Muscle layer of duodenum (tissue), 2 donors: Measurements from ENCODE around the gene SPAG16.
A peak's percentile ranks its signal among the peaks of the same experiment; 100 is the strongest.

ENCODE experiments used
- H3K27ac ChIP-seq: one replicate; pipeline ENCODE4 v1.7.0; 2013; ENCODE audit warnings: mild to moderate bottlenecking, low read length
- H3K27me3 ChIP-seq: one replicate; pipeline ENCODE4 v1.7.0; 2013; ENCODE audit warnings: low read depth, mild to moderate bottlenecking, control low read depth, low read length
- H3K36me3 ChIP-seq, 2 donors: one replicate each; pipeline ENCODE4 v1.7.0; 2013; ENCODE audit warnings: low read length in 2 of 2, control low read depth in 1 of 2, mild to moderate bottlenecking in 1 of 2; ENCODE audit not compliant: insufficient read depth in 2 of 2, control insufficient read depth in 1 of 2
- H3K4me1 ChIP-seq, 2 donors: one replicate each; pipeline ENCODE4 v1.7.0; 2013; ENCODE audit warnings: low read length in 2 of 2, mild to moderate bottlenecking in 2 of 2, control low read depth in 1 of 2, moderate library complexity in 1 of 2; ENCODE audit not compliant: insufficient read depth in 2 of 2, control insufficient read depth in 1 of 2
- H3K4me3 ChIP-seq, 2 donors: one replicate each; pipeline ENCODE4 v1.7.0; 2013; ENCODE audit warnings: low read length in 2 of 2, low read depth in 1 of 2, mild to moderate bottlenecking in 1 of 2
- H3K9me3 ChIP-seq, 2 donors: one replicate each; pipeline ENCODE4 v1.7.0; 2013; ENCODE audit warnings: low read length in 2 of 2, control low read depth in 1 of 2, mild to moderate bottlenecking in 1 of 2; ENCODE audit not compliant: control insufficient read depth in 1 of 2
- donor health status: healthy.

Gene SPAG16

DNA sequence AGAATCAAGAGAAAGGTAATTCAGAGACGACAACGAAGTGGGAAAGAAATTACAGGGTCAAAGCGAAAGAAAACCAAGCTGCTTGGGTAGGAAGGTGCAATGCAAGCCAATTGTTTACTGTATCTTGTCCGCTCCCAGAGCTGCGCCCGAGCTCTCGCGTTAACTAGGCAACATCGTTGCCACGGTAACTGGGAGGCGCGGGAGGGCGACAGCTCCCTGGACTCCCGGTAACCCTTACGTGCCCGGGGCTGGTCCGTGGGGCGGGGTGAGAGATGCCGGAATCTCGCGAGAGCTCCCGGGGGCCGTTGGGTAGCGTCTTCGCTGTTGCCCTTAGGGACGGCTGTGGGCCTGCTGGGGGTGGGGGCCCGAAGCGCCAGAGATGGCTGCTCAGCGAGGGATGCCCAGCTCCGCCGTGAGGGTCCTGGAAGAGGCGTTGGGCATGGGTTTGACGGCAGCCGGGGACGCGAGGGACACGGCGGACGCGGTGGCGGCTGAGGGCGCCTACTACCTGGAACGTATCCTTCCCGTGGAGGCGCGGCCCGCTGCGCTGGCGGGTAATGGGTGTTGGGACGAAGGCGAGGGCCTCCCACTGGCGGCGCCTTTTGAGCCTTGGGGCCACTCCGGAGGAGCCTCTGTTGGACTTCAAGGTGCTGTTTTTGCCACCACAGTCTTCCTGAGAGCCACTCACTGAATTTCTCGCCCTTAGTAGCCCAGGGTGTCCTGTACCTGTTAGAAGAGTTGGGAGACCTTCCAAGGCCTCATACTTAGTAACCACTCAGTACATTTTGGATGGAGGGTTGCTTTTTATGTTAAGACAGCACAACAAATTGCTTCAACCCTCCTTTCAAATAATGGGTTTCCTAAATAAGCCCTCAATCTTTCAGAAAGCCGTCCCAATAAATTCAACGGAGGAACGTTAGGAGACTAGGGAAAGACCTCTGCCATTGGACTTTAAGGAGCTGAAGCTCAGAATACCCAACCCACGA, at the start of gene SPAG16:
TSS of gene SPAG16 (plus strand) at position 360 of the 986 bp plus-strand sequence.
- peaks cover 0 to 15% of the 10 kb centered on the region in 2 donors for H3K4me1 ChIP-seq
- no peaks in the 10 kb centered on the region for H3K9me3 ChIP-seq
- H3K36me3 ChIP-seq = no peaks in the 10 kb centered on the region
- H3K27ac ChIP-seq = peak within 1 kb of the TSS; percentile 74
- H3K4me3 ChIP-seq = peak within 1 kb of the TSS; percentile 86 to 96
- no peaks in the 10 kb centered on the region for H3K27me3 ChIP-seq

DNA sequence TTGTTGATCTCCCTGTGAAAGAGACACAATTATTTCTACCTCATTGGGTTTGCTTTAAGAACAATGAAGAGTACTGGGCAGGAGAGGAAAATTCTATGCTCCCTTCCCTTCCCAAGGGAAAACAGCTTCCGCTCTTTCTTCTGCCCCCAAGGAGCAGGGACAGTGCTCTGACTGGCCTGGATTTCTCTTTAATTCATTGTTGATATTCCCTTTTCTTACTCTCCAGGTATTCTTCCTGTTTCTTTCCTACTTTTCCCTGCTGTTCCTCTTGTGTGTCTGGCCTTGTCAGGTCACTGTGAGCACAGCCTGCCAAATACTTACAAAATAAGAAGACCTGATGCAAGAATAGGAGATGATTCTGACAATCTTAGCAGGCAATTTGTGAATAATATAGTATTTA, 49.6 kb upstream of the SPAG16 start:
- Histone ChIP-seq H3K9me3 (no peaks in the 10 kb centered on the region), H3K27ac (no peak overlapping the region), H3K27me3 (no peaks in the 10 kb centered on the region), H3K4me3 (no peak overlapping the region), H3K4me1 (no peaks in the 10 kb centered on the region), H3K36me3 (no peaks in the 10 kb centered on the region)

DNA sequence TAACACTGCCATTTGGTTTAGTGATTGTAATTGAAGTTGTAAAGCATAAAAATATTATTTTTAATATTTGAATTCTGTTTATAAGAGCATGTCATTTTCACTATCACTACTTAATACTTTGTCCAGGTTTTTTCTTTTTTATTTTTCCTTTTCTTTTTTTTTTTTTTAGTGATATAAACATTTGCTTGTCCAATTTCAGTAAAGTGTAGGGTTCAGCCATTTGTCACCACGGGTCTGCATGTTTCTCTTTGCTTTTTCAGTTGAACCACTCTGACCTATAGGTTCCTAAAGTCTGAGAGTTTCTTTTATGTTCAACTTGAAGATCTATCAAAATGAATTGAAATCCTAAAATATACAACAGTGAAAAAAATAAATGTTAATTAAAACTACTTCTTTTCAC, 48.5 kb upstream of the SPAG16 start:
- Histone ChIP-seq H3K9me3 (no peaks in the 10 kb centered on the region), H3K4me1 (no peaks in the 10 kb centered on the region), H3K27me3 (no peaks in the 10 kb centered on the region), H3K36me3 (no peaks in the 10 kb centered on the region), H3K4me3 (no peak overlapping the region), H3K27ac (no peak overlapping the region)

DNA sequence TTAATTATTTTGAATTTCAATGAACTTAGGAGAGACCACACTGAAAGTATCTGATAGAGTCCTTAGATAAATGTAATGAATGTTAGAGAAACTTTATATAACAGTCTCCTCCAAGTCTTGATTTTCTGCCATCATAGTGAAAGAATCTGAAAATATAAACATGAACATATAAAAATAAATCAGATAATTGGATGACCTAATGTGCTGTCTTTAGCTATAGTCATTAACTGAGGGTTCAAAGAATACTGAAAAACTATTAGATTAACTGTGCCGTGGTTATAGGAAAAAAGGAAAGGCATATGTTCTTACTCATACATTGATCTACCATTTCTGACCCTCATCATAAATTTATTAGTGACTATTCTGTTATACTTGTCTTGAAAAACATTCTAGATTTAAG, 47.0 kb upstream of the SPAG16 start:
- Histone ChIP-seq H3K9me3 (no peaks in the 10 kb centered on the region), H3K27ac (no peak overlapping the region), H3K4me1 (no peaks in the 10 kb centered on the region), H3K4me3 (no peak overlapping the region), H3K27me3 (no peaks in the 10 kb centered on the region), H3K36me3 (no peaks in the 10 kb centered on the region)

DNA sequence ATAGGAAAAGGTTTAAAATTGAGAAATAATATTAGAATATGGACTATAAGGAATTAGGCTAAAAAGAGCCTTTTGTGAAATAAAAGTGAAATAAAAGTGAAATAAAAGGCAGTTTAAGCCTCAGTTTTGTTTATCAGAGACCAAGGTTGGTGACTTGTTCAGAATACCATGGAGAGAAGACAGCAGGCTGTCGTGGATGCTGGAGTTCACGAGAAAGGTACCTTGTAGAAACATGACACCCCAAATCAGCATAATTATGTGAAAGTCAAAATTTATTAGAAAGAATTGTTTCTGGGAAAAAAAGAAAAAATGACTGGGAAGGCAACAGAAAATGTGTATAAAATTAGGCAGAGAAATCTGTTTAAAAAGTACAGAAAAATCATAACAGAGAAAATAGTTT, 46.5 kb upstream of the SPAG16 start:
- Histone ChIP-seq H3K4me3 (no peak overlapping the region), H3K27me3 (no peaks in the 10 kb centered on the region), H3K36me3 (no peaks in the 10 kb centered on the region), H3K4me1 (no peaks in the 10 kb centered on the region), H3K9me3 (no peaks in the 10 kb centered on the region), H3K27ac (no peak overlapping the region)

DNA sequence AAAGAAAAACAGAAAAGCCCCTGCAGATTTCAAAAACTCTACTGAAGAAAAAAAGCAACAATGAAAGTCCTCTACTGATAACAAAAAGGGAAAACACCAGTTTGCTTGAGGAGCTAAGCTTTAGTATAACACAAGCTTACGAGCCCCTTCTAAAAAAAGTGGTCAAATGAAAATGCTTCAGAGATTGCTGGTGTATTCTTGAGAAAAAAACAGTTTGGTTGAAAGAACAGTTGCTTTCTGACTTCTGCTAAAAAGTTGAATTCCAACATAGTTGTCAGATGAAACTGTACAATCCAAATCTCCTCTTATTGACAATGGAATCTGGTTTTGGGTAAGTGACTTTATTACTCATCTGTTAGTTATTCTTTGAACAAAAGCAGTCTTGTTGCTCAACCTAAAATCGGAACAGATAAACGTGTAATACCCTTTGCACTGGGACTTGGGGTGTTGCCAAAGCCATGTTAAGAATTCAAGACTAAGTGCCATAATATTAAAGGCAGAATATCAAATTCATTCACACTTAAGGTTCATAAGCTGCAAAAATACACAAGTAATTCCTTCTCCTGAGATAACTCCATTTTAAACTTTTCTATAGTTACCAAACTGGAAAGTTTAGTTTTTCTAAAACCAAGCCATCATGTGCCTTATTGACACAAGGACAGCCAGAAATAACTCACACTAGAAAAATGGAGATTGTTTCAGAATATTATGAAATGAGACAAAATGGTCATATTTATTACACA, 45.3 kb upstream of the SPAG16 start:
- Histone ChIP-seq H3K4me1 (no peaks in the 10 kb centered on the region), H3K36me3 (no peaks in the 10 kb centered on the region), H3K27me3 (no peaks in the 10 kb centered on the region), H3K27ac (no peak overlapping the region), H3K4me3 (no peak overlapping the region), H3K9me3 (no peaks in the 10 kb centered on the region)

DNA sequence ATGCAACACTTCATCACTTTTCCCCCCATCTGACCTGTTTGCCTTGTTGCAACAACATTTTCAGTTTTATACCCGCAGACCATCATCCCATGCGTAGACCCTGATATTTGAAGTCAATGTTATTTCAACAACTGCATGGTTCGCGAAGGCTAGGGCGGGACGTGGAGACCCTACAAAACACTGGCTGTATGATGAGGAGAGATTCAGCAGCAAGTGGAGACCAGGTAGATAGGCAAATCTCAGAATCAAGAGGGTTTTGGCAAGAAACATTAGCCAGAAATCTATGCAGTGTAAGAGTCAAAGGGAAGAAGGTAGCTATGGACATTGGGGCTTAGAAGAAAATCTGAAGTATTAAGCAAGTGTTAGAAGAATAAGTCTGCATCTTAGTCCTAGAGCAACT, 42.4 kb upstream of the SPAG16 start:
- H3K27me3 ChIP-seq = no peaks in the 10 kb centered on the region
- H3K4me3 ChIP-seq = no peak overlapping the region
- no peak overlapping the region for H3K27ac ChIP-seq
- H3K36me3 ChIP-seq = no peaks in the 10 kb centered on the region
- H3K9me3 ChIP-seq = no peaks in the 10 kb centered on the region
- no peaks in the 10 kb centered on the region for H3K4me1 ChIP-seq

DNA sequence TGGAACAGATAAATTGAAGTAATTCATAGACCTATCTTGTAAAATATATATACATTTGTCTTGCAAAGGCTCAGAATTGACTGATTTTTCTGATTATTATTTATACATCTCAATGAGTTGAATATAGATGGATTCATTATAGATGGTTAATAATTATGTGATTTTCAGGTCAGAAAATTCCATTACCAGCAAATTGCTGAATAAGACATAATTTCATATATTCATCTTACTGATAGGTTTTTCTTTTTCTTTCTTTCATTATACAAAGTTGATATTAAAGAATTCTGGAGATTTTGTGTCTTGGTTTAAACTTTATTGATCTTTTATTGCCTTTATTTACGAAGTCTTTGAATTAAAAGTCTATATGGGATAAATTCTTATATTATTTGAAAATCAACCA, 41.6 kb upstream of the SPAG16 start:
- Histone ChIP-seq H3K36me3 (no peaks in the 10 kb centered on the region), H3K27ac (no peak overlapping the region), H3K9me3 (no peaks in the 10 kb centered on the region), H3K4me3 (no peak overlapping the region), H3K27me3 (no peaks in the 10 kb centered on the region), H3K4me1 (no peaks in the 10 kb centered on the region)

DNA sequence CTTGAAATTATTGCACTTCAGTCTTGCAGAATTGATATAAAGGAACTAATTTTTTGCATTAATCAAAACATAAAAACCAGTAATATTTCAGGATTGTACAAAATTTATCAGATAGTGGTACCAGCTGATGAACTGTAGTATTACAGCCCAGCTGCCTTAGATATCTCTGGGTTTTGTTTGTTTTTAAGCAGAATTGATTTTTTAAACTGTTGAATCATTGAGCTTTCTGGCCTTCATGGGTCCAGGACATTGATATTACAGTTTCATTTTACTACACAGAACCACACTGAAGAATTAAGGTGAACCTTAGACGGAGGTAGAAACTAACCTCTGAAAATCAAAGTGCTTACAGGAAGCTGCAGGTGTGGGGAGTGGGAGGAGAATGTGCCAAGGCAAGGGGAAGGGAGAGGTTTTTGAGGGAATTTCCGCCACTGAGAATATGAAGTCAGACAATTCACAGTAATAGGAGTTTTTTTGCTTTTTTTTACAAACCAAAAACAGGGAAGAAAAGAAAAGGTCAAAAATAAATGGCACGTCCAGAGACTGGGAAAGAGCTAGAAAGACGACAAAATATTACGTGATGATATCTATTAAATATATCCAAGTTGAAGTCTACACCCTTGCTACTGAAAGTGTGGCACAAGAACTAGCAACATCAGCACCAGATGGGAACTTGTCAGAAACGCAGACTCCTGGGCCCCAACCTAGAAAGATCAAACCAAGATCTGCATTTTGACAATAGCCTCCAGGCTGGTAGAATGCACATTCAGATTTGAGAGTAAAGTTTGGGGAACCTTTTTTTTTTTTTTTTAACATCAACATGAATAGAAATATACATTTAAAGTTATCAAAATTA, 40.8 kb upstream of the SPAG16 start:
- Histone ChIP-seq H3K4me3 (no peak overlapping the region), H3K27me3 (no peaks in the 10 kb centered on the region), H3K9me3 (no peaks in the 10 kb centered on the region), H3K36me3 (no peaks in the 10 kb centered on the region), H3K27ac (no peak overlapping the region), H3K4me1 (no peaks in the 10 kb centered on the region)

DNA sequence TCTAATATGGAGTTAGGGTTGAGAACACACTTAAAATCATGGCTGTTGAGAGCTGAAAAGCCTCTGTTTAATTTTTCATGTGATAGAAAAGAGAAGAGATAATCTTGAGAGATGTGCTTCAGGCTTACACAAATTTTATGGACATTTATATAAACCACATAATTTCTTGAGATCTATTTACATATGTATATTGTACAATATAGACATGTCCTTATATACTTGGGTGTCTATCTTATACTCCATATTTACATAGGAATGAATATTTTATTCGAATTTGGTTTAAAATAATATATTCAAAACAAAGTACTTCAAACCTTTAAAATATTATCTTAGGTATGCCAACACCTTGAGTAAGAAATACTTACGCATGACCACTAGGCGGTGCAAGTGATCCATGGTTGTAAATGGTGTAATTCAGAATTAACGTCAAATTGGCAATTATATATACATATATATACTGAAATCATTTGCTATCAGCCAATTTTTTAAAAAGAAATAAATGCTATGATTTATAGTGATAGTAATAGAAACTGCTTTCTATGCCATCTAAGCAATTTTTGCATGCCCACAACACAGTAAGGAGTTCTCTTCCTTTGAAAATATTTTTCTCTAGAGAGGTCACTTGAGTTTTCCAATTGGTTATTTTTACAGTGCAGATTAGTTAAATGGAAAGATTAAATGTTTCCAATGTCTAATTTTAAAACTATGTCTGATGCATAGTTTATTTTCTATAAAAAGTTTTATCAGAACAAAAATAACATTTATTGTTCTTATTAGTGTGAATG, 37.6 kb upstream of the SPAG16 start:
- H3K27ac ChIP-seq = no peak overlapping the region
- no peaks in the 10 kb centered on the region for H3K36me3 ChIP-seq
- H3K4me1 ChIP-seq = no peaks in the 10 kb centered on the region
- no peaks in the 10 kb centered on the region for H3K27me3 ChIP-seq
- no peak overlapping the region for H3K4me3 ChIP-seq
- no peaks in the 10 kb centered on the region for H3K9me3 ChIP-seq
